ENCODE data around the gene PMAIP1.

PMAIP1 gene

GRCh38 chr18:59912007-59912550 is 12.3 kb downstream of the PMAIP1 start:
- no peak for DNase-seq (ENCODE audit: low spot score)

GRCh38 chr18:59915606-59916005 is 15.8 kb downstream of the PMAIP1 start:
- DNase-seq (ENCODE audit: low spot score), result no peak

GRCh38 chr18:59916746-59917145 is 16.9 kb downstream of the PMAIP1 start:
- no peak for DNase-seq (ENCODE audit: low spot score)

- no peak for DNase-seq (ENCODE audit: low spot score)
Measured at GRCh38 chr18:59917422-59917821, 17.6 kb downstream of the PMAIP1 start.

GRCh38 chr18:59918320-59918755 is 18.5 kb downstream of the PMAIP1 start:
- DNase-seq (ENCODE audit: low spot score), result no peak

GRCh38 chr18:59918997-59919396 is 19.2 kb downstream of the PMAIP1 start:
- no peak for DNase-seq (ENCODE audit: low spot score)

GRCh38 chr18:59921384-59921891 is 21.6 kb downstream of the PMAIP1 start:
- DNase-seq (ENCODE audit: low spot score), result no peak

- DNase-seq (ENCODE audit: low spot score), result no peak
Measured at GRCh38 chr18:59923539-59924196, 23.9 kb downstream of the PMAIP1 start.

- DNase-seq (ENCODE audit: low spot score), result no peak
Measured at GRCh38 chr18:59926131-59926530, 26.3 kb downstream of the PMAIP1 start.

GRCh38 chr18:59927246-59927825 is 27.5 kb downstream of the PMAIP1 start:
- no peak for DNase-seq (ENCODE audit: low spot score)

GRCh38 chr18:59928201-59928600 is 28.4 kb downstream of the PMAIP1 start:
- no peak for DNase-seq (ENCODE audit: low spot score)

GRCh38 chr18:59929621-59930295 is 30.0 kb downstream of the PMAIP1 start:
- DNase-seq (ENCODE audit: low spot score), result no peak

- DNase-seq (ENCODE audit: low spot score), result no peak
Measured at GRCh38 chr18:59932401-59932800, 32.6 kb downstream of the PMAIP1 start.

- no peak for DNase-seq (ENCODE audit: low spot score)
Measured at GRCh38 chr18:59938676-59939075, 38.9 kb downstream of the PMAIP1 start.

GRCh38 chr18:59939127-59939526 is 39.3 kb downstream of the PMAIP1 start:
- no peak for DNase-seq (ENCODE audit: low spot score)

- no peak for DNase-seq (ENCODE audit: low spot score)
Measured at GRCh38 chr18:59940068-59940467, 40.3 kb downstream of the PMAIP1 start.

GRCh38 chr18:59941331-59941730 is 41.5 kb downstream of the PMAIP1 start:
- DNase-seq (ENCODE audit: low spot score), result no peak

- no peak for DNase-seq (ENCODE audit: low spot score)
Measured at GRCh38 chr18:59942601-59943000, 42.8 kb downstream of the PMAIP1 start.

- DNase-seq (ENCODE audit: low spot score), result no peak
Measured at GRCh38 chr18:59945544-59945943, 45.7 kb downstream of the PMAIP1 start.

- no peak for DNase-seq (ENCODE audit: low spot score)
Measured at GRCh38 chr18:59950215-59950944, 50.6 kb downstream of the PMAIP1 start.

GRCh38 chr18:59951591-59951990 is 51.8 kb downstream of the PMAIP1 start:
- DNase-seq (ENCODE audit: low spot score), result no peak

Measured in left forelimb (tissue), 1 donor.